ENCODE results near the gene DENND4C. TPM values are rescaled to one million over a fixed set of nuclear protein-coding genes. Genes with fewer than 3 reads are reported as not detected.

Gene DENND4C
- polyA plus RNA-seq, 1 of the 3 experiments (the other 2 are of a cell fraction): 7.5 TPM

GRCh38 chr9:19186232-19186631 is 44.3 kb upstream of the DENND4C start (continued):
- TF ChIP-seq PBX3 (IDR thresholded peaks at IDR 0.05): no peak

GRCh38 chr9:19188771-19189170 is 41.7 kb upstream of the DENND4C start:
- H3K9me2 ChIP-seq: no peaks in the 10 kb centered on the region
- peaks cover 2 to 5% of the 10 kb centered on the region in 2 experiments; a peak in 1 of 4 replicates for H3K4me1 ChIP-seq (ENCODE audit: control insufficient read depth in 1 of 2, insufficient read depth in 2 of 2, low read depth in 1 of 2, low read length in 1 of 2)
- H3K27ac ChIP-seq (ENCODE audit: low read depth in 2 of 2, low read length in 1 of 2): no peak overlapping the region
- H3F3A ChIP-seq (replicated peaks; ENCODE audit: insufficient read depth): peaks cover 11% of the 10 kb centered on the region
- no peak for DNase-seq
- no peak for TF ChIP-seq REST (IDR thresholded peaks at IDR 0.05; ENCODE audit: low read depth, low read length)
- TF ChIP-seq CTCF (IDR thresholded peaks at IDR 0.05): no peak
- TF ChIP-seq TCF12 (IDR thresholded peaks at IDR 0.05): no peak
- TF ChIP-seq EP300 (IDR thresholded peaks at IDR 0.05; ENCODE audit: borderline replicate concordance in 1 of 2, low read depth in 1 of 2, low read length in 1 of 2): no peak
- TF ChIP-seq SMC3 (IDR thresholded peaks at IDR 0.05; ENCODE audit: low read depth, low read length): no peak
- TF ChIP-seq USF2 (IDR thresholded peaks at IDR 0.05; ENCODE audit: borderline replicate concordance, low read depth, low read length): no peak
- no peak for TF ChIP-seq USF1 (IDR thresholded peaks at IDR 0.05; ENCODE audit: borderline replicate concordance, low read depth)
- no peak for TF ChIP-seq MEF2A (IDR thresholded peaks at IDR 0.05; ENCODE audit: borderline replicate concordance, low read depth)
- TF ChIP-seq GABPA (IDR thresholded peaks at IDR 0.05; ENCODE audit: low read depth): no peak
- no peak for TF ChIP-seq RCOR1 (IDR thresholded peaks at IDR 0.05; ENCODE audit: low read length)
- no peak for TF ChIP-seq TAF1 (IDR thresholded peaks at IDR 0.05; ENCODE audit: borderline replicate concordance, low read depth, low read length)
- no peak for TF ChIP-seq FOSL2 (IDR thresholded peaks at IDR 0.05; ENCODE audit: borderline replicate concordance, low read depth)
- TF ChIP-seq POLR2AphosphoS5 (IDR thresholded peaks at IDR 0.05; ENCODE audit: low read depth, low read length): no peak
- TF ChIP-seq NFIC (IDR thresholded peaks at IDR 0.05; ENCODE audit: borderline replicate concordance): no peak
- TF ChIP-seq TEAD4 (IDR thresholded peaks at IDR 0.05; ENCODE audit: borderline replicate concordance, insufficient read depth): no peak
- TF ChIP-seq ZBTB33 (IDR thresholded peaks at IDR 0.05; ENCODE audit: borderline replicate concordance, low read depth): no peak
- no peaks in the 10 kb centered on the region for H3K36me3 ChIP-seq (replicated peaks in 1 of 2; ENCODE audit: control insufficient read depth in 1 of 2, insufficient read depth in 2 of 2, low read length in 1 of 2)
- H3K79me2 ChIP-seq (ENCODE audit: insufficient read depth): no peaks in the 10 kb centered on the region
- no peak overlapping the region for H3K9ac ChIP-seq
- ChIA-PET CTCF (interaction anchor here (1.0 to 1.3 kb wide), 2 partner anchors 10 to 14 kb away, joined by 3 to 4 read pairs; no protein-coding TSS in a partner anchor), POLR2A (no interaction called here)
- no peaks in the 10 kb centered on the region for H3K27me3 ChIP-seq (ENCODE audit: insufficient read depth)
- H3K4me2 ChIP-seq: no peak overlapping the region
- H3K4me3 ChIP-seq (ENCODE audit: low read depth in 2 of 2, low read length in 1 of 2): no peak overlapping the region
- H2AFZ ChIP-seq (ENCODE audit: low read depth): no peak overlapping the region
- 95% methylated on average over 5 of the region's 5 CpGs for WGBS (ENCODE audit: low lambda C conversion rate)
- H4K20me1 ChIP-seq (ENCODE audit: insufficient read depth): no peaks in the 10 kb centered on the region
- no peaks in the 10 kb centered on the region for H3K9me3 ChIP-seq

Measured in SK-N-SH (cell line).